Measurements from ENCODE around the gene ARL8B.
"Not testable (repeated sequence)": the region's sequence is repeated elsewhere in the genome, so short reads cannot be mapped to it uniquely, and the experiment has no call there.

The ARL8B gene

GRCh38 chr3:5122030-5122740 lies at the start of gene ARL8B:
Gene ARL8B (plus strand): TSS chr3:5122292. CDS start chr3:5122466, 174 bp downstream.
- DNase-seq (ENCODE audit: low read depth in 3 of 3), result peak; percentile 85 to 92 (median 88)

GRCh38 chr3:5073374-5074085 lies 48.6 kb upstream of the ARL8B start:
- DNase-seq (ENCODE audit: low read depth in 3 of 3), result no peak

DNA sequence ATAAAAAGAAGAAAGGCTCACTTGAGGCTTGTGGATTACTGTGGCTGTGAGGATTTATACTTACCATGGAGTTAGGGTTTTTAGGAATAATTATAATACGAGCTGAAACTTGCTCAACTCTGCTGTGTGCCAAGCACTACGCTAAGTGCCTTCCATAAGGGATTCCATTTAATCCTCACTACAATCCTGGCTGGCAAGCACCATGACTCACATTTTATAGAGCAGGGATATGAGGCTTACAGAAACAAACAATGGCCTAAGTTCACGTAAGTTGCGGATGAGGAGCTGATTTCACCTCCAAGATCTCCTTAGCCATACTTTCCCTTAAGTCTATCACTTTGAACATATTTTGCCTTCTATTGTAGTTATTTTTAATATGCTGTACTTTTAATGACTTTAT lies 43.9 kb upstream of the ARL8B start:
- DNase-seq (ENCODE audit: low read depth in 3 of 3), result no peak

DNA sequence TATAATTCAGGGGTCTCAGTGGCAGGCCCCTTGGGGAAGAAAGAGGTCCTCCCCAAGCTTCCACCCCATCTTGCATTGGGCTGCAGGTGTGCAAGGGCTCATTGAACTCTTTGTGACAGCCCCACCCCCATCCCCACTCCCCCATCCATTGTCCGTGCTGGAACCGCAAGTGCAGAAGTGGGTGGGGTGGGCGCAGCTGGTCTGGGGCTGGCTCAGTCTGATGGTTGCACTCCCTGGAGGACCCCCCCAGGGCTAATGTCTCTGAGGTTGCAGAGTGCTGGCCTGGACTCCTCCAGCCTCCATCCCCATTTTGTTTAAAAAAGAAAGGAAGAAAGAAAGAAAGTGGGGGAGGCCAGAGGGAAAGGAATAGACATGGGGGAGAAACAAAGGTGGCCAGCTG lies 42.3 kb upstream of the ARL8B start:
- no peak for DNase-seq (ENCODE audit: low read depth in 3 of 3)

DNA sequence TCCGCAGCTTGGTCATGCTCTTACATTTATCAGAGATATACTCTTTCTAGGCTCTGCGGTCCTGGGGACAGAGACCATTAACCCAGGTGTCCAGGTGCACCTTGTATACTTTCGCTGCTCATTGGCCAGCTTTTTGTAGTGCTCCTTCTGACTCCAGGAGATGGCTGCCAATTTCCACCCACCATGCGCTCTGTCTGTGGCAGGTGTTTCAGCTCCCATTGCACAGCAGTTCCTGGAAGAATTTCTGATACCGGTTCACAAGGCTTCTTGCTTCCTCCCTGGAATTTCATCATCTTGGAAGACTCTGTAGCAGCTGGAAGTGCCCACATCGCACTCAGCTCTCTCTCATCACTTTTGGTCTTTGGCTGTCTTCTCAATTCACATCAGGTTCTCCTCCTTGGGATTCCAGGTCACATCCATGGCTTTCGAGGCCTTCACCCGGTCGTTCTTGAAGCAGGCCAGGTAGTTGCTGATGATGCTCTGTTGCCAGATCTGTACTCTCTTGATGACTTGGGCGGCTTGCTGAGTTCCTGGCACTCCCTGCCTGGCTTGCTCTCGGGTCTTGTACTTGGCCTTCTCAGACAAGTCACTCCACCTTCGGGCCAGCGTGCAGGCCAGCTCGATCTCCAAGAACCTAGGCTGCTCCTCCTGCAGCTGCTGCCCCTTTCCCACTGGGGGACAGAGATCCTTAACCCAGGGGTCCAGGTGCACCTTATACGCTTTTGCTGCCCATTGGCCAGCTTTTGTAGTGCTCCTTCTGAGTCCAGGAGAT lies 41.1 kb upstream of the ARL8B start:
- no peak for DNase-seq (ENCODE audit: low read depth in 3 of 3)

- DNase-seq (ENCODE audit: low read depth in 3 of 3), result not testable (repeated sequence)
These were observed 39.9 kb upstream of the ARL8B start for GRCh38 chr3:5081973-5082788.

DNA sequence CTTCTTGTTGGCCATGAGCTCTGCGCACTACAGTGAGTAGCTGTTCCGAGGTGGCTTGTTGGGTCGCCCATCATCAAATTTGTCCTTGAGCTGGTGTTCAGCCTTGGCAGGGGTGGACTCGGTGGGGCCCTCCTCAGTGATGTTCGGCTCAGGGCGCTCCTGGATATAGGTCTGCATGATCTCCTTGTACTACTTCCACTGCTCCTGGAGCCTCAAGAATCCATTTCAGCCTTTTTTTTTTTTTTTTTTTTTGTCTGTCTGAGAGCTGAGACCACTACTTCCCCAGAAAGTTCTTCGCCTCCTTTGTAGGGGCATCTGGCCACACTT lies 39.3 kb upstream of the ARL8B start:
- no peak for DNase-seq (ENCODE audit: low read depth in 3 of 3)

GRCh38 chr3:5084224-5084623 lies 37.9 kb upstream of the ARL8B start:
- no peak for DNase-seq (ENCODE audit: low read depth in 3 of 3)

- DNase-seq (ENCODE audit: low read depth in 3 of 3), result no peak
These were observed 35.4 kb upstream of the ARL8B start for GRCh38 chr3:5086708-5087107.

- no peak for DNase-seq (ENCODE audit: low read depth in 3 of 3)
These were observed 34.9 kb upstream of the ARL8B start for GRCh38 chr3:5087209-5087608.

DNA sequence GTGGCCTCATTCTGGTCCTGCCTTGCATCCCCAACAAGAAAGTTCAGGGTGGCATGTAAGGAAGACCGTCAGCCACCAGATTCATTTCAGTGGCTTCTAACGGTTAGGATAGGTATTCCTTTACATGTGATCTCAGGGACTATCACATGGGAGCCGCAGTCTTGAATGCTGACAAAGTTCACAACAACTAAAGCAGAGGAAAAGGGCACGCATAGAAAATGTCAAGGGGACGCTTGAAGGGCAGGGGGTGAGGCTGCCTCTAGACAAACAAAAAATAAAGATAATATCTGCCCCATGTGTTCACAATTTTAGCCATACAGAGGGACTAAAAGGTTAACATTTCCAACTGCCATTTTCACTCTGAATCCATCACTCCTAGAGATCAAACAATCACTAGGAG lies 31.9 kb upstream of the ARL8B start:
- no peak for DNase-seq (ENCODE audit: low read depth in 3 of 3)

DNA sequence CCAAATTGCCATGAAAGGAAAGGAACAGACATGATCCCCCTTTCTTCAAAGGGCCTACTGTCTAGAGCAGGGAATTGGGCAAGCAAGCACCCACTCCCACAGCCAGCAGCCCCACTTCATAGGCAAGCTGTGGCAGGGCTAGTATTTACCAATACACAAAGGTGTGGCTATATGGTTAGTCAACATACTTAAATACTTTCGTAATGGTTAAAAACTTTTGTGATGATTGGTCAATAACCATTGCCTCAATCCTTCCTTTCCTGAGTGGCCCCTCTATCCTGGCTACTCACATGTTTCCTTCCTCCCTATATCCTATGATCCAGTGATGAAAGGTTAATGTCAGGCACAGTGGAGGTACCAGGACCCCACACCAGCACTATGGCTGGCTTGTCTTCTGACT lies 30.1 kb upstream of the ARL8B start:
- no peak for DNase-seq (ENCODE audit: low read depth in 3 of 3)

DNA sequence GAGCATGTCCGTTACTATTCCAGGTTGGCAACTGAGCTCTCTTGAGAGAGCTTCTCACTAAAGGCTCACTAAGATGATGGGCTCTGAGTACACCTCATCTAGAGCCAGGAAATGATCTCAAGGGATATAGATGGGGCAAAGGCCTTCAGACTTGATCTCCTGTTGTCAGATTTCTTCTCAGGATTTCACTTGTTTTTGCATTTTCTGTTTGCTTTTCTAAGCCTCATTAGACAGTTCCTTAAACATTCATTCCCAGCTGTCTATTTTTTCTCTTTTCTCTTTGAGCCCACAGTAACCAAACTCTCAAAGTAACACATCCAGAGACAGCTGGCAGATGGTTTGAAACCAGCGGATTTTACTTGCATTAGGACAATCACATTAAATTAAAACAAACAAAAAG lies 28.4 kb upstream of the ARL8B start:
- no peak for DNase-seq (ENCODE audit: low read depth in 3 of 3)

DNA sequence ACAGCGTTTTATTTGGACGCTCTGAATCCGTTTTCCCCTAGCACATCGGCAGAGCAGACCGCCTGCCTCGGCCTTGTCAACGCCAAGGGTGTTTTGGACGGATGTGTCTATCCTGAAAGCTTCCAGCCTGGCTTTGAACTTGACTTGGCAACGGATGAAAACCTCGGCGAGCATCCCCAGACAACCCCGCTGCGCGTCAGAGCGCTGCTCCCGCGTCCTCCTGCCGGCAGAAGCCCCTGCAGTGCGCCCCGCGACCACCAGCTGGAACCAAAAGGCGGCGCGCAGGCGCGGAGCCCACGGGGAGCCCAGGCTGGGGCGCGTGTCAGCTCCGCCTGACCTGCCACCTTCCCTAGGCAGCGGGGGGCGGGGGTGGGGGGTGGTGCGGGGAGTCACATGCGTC lies 26.2 kb upstream of the ARL8B start:
- peak in 1 of 3 experiments; percentile 3 for DNase-seq (ENCODE audit: low read depth in 3 of 3)

DNA sequence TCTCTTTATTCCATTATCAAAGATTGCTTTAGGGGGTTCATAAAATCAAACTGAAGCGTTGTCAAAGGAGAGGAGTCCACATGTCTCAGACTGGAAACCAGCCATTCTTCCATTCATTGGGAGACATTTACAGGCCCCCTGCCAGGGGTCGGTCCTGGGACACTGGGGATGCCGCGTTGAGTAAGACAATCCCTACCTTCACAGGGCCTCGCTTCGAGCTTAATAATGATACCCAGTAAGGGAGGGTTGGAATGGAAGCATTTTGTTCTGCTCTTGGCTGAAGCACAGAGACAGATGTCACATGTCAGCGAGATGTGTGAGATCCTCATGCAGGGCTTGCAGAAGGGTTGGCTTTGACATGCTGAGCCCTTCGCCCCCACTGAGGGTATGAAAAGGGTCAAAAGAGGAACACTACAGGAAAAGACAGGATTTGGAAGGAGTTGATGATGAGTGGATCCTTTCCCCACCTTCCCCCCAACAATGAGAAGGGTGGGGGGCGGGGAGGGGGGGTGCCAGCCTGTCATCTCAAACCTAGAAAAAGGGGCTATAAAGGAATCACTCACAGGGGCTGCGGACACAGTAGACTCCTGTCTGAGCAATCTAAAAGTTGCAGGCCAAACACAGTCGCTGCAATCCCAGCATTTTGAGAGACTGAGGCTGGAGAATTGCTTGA lies 25.6 kb upstream of the ARL8B start:
- DNase-seq (ENCODE audit: low read depth in 3 of 3), result no peak

- no peak for DNase-seq (ENCODE audit: low read depth in 3 of 3)
These were observed 23.7 kb upstream of the ARL8B start for GRCh38 chr3:5098346-5098745.

- DNase-seq (ENCODE audit: low read depth in 3 of 3), result no peak
These were observed 19.6 kb upstream of the ARL8B start for GRCh38 chr3:5102532-5102931.

DNA sequence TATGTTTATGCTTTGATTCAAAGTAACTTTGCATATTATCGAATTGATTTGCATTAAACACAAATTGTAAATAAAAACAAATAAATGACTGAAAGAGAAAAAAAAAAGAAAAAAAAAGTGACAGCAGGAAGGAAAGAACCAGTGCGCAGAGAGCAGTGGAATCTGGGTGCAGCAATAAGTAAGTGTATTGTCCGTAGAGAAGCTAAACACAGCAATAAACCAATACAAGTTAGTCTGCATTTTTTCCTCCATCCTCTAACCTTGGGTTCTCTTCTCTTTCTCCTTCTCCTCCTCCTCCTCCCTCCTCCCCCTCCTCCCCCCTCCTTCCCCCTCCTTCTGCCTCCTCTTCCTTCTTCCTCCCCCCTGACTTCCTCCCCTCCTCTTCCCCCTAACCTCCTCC lies 18.3 kb upstream of the ARL8B start:
- no peak for DNase-seq (ENCODE audit: low read depth in 3 of 3)

- DNase-seq (ENCODE audit: low read depth in 3 of 3), result no peak
These were observed 17.0 kb upstream of the ARL8B start for GRCh38 chr3:5105050-5105449.

DNA sequence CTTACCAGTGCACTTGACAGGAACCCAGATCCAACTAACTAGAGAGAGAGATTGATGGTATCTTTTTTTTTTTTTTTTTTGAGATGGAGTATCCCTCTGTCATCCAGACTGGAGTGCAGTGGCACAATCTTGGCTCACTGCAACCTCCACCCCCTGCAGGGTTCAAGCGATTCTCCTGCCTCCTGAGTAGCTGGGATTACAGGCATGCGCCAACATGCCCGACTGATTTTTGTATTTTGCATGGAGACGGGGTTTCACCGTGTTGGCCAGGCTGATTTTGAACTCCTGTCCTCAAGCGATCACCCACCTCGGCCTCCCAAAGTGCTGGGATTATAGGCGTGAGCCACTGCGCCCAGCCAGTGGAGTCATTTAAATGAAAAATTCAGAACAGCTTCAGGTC lies 15.7 kb upstream of the ARL8B start:
- DNase-seq (ENCODE audit: low read depth in 3 of 3), result not testable (repeated sequence)

DNA sequence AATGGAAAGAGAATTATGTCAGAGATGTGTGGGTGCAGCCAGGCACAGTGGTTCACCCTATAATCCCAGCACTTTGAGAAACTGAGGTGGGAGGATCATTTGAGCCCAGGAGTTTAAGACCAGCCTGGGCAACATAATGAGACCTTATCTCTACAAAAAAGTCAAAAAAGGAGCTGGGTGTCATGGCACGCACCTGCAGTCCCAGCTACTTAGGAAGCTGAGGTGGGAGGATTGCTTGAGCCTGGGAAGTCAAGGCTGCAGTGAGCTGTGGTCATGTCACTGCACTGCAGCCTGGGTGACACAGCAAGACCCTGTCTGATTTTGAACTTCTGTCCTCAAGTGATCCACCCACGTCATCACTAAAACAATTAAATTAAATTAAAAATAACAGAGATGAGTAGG lies 15.2 kb upstream of the ARL8B start:
- not testable (repeated sequence) for DNase-seq (ENCODE audit: low read depth in 3 of 3)

Data from stimulated activated CD4-positive, alpha-beta T cell treated with anti-CD3 and anti-CD28 coated beads, TNF-alpha, amount 100 ng/mL, for 24 hours (primary cell).